HG02938 (cell line): ENCODE data around the gene MCUB.
A peak's percentile ranks its signal among the peaks of the same experiment; 100 is the strongest.

Experiments used
- ATAC-seq: cut with Tn5 transposase; IDR thresholded peaks from one replicate; pipeline ENCODE4 v1.9.1; 2021; ENCODE audit warnings: mild to moderate bottlenecking, moderate library complexity; ENCODE audit not compliant: unreplicated experiment

Gene MCUB

GRCh38 chr4:109722357-109722756 lies 162.3 kb downstream of the MCUB start:
- ATAC-seq, result no peak

- ATAC-seq, result no peak
Measured at GRCh38 chr4:109723110-109723509, 163.1 kb downstream of the MCUB start.

DNA sequence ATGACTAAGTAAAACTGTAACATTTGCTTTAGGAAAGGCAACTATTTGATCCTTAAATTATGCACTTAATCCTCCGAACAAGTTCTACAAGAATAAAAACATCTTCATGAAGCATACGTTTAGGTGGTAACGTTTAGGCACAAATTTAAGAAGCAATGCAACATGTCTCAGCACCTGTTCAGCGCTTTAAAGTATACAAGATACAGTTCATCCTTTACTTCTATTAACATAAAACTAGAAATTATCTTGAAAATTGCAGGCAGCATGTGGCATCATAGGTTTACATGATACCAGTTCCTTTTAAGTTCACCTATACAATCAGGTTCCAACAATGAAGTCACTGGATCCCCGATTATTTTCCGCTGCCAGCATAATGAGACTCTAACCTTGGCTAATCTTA lies 168.3 kb downstream of the MCUB start:
- no peak for ATAC-seq

- ATAC-seq, result no peak
Measured at GRCh38 chr4:109729117-109729717, 169.2 kb downstream of the MCUB start.

DNA sequence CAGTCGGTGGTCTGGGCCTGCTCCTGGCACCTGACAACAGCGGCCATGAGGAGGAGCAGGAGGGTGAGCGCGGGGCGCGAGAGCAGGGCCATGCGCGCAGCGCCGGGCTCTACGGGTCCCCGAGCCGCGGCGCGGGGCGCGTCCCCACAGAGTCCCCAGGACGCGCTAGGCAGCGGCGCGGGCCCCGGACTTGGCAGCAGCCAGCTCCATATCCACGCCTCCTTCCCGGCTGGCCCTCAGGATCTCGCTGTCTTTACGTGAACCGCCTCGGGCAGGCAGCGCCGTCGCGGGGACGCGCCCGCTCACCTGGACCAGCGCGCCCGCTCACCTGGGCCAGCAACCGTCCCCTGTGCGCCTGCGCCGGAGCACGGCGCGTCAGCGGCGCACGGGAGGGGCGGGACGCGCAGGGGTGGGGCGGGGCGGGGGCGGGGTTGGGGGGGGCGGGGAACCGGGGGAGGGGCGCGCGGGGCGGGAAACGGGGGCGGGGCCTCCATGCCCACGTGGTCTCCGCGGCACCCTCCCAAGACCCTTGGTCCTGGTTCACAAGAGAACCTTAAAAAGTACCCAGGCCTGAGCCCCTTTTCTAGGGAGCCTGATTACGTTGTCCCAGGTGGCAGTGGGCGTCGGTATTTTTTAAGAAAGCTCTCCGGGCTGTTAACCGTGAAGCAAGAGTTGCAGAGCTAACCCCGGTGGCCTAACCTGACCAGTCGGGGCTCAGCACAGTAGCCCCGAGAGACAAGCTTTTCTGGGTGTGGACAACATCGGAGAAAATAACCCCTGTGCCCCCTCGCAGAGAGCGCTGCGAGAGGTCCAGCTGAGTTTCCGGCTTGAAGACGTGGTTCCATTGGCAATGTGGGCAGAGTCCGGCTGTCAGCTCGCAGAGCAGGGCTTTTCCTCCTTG lies 169.9 kb downstream of the MCUB start, which contains the start of gene PLA2G12A:
TSS of gene PLA2G12A (minus strand) at position 353 of the 901 bp plus-strand sequence. CDS start at position 92, 261 bp downstream.
- ATAC-seq, result peak; percentile 68

- ATAC-seq, result no peak
Measured at GRCh38 chr4:109730619-109731545, 170.8 kb downstream of the MCUB start.

- ATAC-seq, result no peak
Measured at GRCh38 chr4:109733728-109734127, 173.7 kb downstream of the MCUB start.

GRCh38 chr4:109735566-109736365 lies 175.7 kb downstream of the MCUB start:
- no peak for ATAC-seq
